Activated T-helper 9 cell treated with anti-CD3 and anti-CD28 coated beads, Interleukin-2, amount 50 U/mL, for 16 hours (primary cell): Measurements from ENCODE around the gene DGKZ.

Experiments used
- DNase-seq: peaks from one replicate; pipeline ENCODE4 v3.0.0-alpha.2; 2020; ENCODE audit warnings: low read depth

DGKZ gene

DNA sequence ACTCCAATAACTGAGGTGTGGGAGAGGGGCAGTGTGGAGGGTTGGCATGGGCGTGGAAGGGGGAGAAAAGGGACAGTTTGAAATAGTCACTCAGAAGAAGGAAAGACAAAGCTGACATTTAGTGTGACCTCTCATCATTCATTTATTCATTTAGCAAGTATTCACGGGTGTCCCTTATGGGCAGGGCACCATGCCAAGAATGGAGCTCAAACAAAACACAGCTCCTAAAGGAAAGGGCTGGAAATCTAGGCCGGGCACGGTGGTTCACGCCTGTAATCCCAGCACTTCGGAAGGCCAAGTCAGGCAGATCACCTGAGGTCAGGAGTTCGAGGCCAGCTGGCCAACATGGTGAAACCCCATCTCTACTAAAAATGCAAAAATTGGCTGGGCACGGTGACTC, 19.4 kb upstream of the DGKZ start:
- no peak for DNase-seq

DNA sequence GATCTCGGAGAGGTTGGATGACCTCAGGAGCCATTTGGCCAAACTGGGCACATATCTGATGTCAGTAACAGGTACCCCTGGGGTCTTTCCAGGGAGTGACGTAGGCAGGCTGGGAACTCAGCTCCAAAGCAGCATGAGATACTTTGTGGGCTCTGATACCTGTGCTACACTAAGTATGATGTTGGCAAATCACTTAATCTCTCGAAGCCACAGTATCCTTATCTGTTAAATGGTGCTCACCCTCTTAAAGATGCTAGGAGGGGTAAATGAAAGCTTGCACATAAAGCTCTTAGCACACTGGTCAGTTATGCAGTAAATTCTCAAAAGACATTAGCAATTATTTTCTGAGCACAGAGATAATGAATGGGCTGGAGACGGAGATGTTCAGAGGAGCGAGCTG, 17.1 kb upstream of the DGKZ start:
- DNase-seq, result no peak

DNA sequence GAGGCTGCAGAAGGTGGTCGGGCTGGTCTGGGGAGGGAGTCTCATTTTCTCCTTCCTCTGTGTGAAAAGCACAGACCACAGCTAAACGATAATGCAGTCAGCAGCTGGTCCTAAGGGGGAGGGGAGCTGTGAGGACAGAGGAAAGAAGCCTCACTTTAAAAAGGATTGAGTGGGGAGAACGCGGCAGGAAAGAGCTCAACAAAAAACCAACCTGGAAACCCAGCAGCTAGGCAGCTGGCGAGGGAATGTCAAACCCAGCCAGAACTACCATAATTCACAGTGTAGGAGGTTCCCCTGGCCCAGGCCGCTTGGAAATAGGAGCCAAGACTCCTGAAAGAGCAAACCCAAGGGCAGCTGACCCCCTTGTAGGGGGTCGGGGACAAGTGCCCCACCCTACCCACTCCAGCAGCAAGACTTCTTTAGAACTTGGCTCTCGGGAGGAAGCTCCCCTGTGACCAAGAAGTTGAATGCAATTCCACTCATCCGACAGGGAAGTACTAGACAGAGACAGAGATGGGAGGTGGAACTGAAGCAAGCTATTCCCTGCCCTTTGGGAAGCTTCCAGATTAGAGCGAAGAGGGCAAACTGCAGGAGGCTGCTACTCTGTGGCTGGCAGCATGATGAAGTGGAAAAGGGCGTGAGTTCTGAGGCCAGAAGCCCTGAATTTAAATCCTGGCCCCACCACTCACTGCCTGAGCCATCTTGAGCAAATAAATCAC, 16.5 kb upstream of the DGKZ start:
- DNase-seq, result no peak

DNA sequence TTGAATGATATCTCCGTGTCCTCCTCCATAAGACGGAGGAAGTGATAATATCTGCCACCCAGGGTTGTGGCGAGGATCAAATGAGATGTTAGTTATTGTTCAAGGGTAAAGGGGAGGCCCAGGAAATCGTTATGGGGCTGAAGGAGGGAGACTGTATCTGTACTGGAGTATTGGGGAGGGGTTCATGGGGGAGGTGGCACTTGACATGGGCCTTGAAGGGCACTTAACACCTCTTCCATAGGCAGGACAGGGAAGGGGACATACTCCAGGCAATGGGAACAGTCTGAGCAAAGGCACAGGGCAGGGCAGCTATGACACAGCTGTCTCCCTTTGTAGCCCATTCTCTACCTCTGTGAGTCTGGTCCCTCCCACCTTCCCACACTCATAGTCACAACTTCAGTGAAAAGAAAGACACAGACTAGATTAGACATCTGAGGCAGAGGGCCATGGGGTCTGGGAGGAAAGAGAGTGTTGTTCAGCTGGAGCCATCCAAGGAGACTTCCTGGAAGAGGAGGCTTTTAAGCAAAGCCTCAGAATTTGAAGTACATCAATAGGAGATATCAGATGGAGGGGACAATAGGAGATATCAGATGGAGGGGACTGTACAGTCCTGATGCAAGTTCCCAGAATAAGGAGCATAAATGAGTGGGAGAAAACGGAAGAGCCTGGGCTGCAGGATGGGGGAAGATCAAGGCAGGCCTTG, 15.8 kb upstream of the DGKZ start:
- no peak for DNase-seq

DNA sequence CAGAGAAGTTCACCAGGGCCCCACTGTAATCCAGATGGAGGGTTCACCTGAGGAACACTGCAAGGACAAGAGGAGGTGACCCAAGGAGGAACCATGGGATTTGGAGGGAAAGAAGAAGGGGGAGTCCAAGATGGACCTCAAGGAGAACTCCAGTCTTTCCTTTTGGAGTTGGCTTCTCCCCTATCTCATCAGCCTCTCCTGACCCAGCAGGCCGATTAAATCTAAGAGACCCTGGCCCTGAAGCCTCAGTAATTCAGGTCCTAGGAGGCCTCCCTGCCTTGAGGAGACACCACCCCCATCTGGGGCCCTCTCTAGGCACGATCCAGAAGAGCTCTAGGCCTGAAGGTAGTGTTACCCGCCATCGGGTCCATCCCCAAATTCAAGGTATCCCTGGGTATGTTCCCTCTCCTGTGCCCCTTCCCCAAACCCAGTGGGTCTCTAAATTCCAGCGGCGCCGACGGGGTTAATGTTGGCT, 15.1 kb upstream of the DGKZ start:
- DNase-seq, result no peak

DNA sequence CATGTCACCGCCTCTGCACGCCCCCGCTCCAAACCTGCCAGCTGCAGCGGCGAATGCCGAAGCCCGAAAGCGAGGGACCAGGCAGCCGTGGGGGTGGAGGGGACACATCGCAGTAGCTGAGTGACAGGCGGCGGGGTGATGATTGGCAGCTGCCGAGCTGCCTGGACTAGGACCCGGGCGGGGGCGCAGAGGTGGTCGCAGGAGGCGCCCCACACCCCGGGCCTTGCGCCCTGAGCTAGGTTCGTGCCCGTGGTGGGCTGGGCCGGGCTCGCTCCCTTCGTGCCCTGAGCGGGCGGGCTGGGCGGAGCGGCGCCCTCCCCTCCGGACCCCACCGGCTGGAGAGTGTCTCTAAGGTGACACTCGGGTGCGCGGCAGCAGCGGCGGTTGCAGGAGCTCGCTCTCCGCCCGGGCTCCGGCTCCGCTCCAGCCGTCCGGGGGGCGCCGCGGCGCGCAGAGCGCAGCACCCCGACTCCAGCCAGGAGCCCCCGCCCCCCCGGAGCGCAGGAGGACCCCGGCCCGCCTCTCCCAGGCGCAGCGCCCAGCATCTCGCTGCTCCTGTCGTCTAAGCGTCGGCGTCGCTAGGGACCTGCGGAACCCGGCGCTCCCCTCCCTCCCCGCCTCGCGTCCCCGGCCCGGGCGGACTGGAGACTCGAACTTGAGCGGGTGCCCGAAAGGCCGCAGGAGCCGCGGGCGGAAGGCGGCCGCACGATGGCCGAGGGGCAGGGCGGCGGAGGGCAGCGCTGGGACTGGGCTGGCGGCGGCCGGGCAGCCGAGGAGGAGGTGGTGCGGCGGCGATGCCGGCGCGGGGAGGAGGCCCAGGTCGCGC, 14.5 kb upstream of the DGKZ start:
- peak; percentile 38 for DNase-seq

DNA sequence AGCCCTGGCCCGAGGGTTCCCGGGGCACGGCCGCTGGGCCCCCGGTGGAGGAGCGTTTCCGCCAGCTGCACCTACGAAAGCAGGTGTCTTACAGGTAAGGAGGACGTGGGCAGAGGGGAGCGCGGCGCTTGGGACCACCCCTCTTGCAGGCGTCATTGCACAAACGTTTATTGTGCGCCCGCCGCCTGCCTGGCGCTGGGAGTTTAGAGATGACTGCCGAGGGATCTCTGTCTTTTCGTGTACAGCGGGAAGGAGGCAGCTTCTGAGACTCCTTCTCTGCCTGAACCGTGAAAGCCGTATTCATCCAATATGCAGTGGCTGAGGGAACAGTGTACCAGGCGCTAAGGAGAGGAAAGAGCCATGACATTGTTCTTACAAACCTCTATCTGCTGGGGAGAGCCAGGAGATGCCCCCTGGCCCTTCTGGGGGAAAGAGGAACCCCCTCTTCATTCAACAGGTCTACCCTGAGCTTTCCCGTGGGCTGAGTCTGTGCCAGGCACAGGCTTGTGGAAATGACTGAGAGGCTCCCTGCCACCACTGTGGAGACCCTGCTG, 13.8 kb upstream of the DGKZ start:
- no peak for DNase-seq

DNA sequence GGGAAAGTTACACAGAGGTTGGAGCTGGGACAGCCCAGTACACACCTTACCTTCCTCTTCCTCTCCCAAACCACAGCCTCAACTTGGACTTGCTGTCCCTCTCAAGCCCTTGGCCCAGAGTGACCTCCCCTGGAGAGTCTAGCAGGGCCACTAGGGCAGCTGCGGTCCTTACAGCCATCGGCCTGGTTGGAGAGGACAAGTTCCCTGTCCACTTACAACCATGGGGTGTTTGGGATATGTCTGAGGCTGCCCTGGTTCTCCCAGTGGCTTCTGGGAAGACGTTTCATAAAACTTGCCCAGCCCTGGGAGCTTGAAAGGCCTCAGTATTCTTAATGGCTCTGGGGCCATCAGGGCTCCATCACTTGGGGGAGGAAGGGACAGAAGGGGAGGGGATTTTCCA, 13.1 kb upstream of the DGKZ start:
- DNase-seq, result no peak

DNA sequence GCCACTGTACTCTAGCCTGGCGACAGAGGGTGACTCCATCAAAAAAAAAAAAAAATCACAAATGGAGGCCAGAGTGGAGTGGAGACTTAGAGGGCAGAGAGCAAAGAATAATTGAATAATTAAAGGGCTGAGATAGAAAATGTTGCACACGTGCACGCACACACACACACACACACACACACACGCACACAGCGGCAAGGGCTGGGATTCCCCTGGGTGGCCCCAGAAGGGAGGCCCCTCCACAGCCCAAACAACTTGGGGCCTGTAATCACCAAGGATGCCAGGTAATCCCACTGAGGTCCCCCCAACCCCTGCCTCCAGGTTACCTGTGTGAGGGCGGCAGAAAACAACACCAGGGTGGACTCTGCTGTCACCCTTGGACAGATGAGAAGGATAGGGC, 12.0 kb upstream of the DGKZ start:
- no peak for DNase-seq

DNA sequence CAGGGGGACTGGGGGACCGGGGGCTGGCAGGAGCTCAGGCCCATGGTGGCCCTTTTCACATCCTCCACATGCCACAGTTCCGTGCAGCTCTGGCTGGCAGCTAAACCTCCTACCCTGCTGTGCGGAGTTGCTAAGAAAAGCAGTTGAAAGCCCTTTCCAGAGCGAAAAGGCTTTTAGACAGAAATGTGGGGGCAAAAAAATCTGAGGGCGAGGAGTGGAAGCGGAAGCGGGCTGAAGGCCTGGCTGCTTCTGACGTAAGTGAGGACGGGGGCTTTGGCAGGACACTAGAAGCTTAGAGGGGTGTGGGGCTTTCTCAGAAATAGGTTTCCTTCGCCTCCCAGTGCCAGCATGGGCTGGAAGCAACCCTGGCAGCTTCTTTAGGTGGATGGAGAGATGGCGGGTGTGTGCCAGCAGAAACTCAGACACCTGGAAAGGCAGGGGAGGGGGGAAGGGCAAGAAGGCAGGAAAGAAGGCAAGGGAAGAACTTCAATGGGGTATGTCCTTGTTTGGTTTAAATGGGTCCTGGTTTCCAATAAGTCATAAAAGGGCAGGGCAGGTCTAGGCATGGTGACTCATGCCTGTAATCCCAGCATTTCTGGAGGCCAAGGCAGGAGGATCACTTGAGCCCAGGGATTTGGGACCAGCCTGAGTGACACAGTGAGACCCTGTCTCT, 11.2 kb upstream of the DGKZ start:
- DNase-seq, result no peak

DNA sequence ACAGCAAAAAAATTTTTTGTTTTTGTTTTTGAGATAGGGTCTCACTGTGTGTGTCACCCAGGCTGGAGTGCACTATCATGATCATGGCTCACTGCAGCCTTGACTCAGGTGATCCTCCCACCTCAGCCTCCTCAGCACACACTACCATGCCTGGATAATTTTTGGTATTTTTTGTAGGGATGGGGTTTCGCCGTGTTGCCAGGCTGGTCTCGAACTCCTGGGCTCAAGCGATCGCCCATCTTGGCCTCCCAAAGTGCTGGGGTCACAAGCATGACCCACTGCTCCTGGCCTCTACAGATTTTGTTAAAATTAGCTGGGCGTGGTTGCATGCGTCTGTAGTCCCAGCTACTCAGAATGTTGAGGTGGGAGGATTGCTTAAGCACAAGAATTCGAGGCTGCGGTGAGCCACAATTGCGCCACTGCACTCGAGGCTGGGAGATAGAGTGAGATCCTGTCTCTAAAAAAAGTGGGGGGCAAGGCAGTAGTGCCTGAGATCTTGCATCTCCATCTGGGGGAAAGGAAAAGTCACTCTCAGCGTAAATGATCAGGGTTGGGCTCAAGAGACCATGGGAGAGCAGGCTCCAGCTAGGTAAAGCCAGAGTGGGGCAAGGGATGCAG, 10.6 kb upstream of the DGKZ start:
- no peak for DNase-seq

DNA sequence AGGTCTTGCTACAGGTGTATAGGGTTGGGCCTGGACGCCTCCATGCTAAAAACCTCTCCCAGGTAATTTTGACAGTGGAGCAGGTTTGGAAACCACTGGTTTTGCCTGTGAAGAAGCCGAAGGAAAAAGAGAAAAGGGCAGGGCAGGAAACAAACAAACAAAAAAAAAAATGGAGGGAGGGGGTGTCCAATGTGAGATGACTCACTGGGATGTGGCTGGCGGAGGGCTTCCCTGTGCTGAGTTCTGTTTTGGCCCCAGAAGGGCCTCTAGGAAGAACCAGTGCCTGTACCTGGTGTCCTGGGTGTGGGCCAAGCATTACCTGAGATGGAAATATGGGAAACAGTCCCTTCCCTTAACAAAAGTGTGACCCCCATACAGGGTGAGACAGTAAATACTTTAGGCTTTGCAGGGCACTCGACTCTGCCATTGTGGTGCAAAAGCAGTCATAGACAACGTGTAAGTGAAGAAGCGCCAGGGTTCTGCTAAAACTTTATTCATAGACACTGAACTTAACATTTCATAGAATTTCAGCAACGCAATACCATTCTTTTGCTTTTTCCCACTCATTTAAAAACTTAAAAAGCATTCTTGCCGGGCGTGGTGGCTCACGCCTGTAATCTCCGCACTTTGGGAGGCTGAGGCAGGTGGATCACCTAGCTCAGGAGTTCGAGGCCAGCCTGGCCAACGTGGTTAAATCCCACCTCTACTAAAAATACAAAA, 9.5 kb upstream of the DGKZ start:
- no peak for DNase-seq

DNA sequence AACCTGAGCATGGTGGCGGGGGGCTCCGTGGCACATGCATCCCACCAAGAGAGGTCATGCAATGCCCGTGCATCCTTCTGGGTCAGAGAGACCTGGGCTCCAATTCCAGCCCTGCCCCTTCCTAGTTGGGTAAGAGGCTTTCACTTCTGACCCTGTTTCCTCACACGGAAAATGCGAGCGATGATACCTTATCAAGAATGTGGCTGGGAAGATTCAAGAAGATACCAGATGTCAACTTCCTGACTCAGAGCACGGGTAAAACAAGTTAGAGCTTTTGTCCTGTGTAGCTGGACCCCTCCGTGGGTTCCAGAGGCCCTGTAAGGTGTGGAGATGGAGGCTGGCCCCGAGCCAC, 8.7 kb upstream of the DGKZ start:
- DNase-seq, result no peak

DNA sequence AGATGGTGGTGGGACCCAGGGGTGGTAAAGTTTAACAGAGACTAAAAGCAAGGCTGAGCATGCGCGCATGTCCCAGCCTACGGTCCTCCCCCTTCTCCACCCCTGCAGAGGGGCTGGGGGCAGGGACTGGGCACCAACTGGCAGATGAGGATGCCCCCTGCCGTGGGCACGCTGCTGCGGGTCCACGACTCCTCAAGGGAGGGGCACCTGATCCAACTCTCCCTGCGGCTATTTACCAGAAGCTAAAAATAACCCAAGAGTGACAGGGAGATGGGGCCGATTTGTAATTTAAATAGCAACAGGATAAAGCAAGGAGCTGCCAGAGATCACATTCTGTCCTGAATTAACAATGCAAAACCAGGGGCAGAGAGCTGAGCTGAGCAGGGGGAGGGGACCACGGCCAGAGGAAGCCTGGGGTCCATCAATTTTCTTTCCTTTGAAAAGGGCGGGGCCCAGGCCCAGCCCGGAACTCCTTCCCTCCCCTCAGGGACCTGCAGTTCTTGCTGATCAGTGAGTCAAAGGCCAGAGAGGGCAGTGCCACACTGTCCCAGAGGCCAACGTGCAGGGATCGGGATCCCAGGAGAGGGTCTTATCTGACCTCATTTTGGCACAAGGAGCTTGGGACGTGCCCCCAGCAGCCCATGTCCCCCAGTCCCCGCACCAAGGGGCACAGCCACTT, 8.1 kb upstream of the DGKZ start:
- no peak for DNase-seq

DNA sequence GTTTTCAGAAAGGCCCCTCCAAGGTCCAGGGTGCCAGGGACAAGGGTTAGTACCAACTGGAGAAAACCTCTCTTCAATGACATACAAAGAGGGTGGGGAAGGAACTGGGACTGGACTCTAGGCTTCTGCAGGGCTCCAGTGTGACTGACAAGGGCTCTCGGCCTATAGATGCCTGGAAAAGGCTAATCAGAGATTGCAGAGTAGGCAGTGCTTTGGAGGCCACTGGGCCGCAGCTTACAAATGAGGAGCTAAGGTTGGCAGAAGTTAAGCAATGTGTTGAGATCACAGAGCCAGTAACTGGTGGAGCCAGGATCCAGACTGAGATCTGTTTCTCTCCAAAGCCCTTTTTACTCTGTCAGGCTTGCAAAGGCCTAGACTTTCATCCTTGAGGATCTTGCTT, 7.4 kb upstream of the DGKZ start:
- no peak for DNase-seq

DNA sequence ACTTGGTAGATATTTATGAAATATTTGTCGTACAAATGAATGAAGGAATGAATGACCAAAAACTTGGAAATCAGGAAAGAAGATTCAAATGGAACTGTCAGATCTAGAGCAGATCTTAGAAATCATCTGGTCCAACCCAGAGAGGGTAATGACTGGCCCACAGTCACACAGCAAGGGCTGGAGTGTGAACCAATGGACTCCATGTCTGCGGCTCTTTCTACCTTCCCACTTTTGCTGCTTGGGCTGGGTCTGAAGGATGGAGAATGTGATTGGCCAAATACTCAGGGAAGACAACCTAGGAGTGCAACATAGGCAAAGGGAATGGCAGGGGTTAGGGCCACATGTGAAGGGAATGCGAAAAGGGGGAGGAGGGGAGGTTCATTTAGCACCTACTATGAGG, 5.8 kb upstream of the DGKZ start:
- DNase-seq, result no peak

DNA sequence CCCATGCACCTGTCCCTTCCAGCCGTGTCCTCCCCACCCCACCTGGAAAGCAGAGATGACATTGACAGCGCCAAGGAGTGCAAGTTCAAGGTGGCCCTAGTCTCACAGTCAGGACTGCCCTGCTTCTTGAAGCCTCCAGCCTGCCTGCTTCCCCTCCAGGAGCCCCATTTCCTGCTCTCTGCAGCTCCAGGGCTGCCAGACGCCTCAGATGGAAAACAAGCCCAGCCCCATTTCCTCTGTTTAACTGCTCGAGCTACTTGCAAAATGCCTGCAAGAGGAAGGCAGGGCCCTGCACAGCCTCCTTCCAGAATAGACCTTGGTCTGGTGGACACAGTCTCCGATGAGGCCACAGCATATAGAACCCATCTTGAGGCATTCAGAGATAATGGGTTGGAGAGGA, 5.0 kb upstream of the DGKZ start:
- no peak for DNase-seq

DNA sequence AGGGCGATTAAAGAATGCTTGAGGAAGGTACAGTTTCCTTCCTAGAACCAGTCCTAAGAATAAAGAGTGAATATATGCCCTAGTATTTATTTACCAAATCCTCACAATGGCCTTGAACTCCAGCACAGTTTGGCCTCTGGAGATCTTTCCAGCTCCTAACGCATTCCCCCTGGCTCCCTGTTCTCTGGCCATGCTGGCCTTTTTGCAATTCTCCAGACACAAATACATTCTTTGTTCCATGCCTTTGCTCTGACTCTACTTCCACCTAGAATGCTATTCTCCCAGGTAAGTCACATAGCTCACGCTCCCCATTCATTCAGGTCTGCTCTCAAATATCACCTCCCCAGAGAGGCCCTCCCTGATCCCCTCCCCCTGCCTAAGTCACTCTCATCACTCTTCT, 3.7 kb upstream of the DGKZ start:
- no peak for DNase-seq

DNA sequence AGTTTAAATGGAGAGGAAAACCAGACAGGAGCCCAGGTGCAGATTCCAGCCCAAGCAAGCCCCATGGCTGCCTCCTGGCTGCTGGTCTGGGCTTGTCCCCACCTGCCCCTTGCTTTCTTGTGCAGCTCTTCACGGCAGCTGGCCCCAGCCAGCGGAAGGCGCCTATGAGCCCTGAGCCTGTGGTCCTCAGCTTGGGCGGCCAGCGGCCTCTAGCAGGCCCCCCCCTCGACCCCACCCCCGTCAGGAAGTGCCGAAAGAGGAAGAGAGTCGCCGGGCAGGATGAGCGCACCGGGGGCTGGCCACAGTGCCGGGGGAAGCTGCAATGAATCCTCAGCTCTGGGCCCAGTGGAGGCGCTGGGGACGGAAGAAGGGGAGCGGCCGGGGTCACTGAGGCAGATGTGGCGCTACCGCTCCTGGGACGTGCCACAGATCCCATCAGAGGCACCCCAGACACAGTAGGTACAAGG, 2.1 kb upstream of the DGKZ start:
- DNase-seq, result no peak

DNA sequence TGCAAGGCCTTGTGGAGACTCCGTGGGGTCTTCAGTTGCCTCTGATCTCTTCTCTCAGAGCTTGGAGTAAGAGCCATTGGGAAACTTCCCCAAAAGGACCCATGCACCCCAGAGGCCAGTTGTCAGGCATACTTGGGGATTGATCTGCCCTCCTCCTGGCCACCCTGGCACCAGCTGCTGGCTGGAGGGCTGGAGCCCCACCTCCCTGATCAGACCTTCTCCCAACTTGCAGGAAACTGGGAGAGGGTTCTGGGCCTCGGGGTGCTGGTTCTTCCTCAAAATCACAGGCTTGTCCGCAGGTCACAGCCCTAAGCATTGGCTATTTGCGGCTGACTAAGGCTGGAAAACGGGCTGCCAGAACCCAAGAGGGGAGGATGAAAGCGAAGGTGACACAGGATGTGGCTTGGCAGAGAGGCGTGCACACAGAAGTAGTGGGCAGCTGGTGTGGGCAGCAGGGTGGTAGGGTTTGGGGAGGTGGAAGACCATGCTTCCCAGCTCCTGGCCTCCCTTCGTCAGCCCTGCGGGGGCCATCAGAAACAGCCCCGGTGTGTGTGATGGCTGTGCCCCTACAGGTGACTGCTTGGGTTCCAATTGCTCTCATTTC, 1.3 kb upstream of the DGKZ start:
- no peak for DNase-seq
